A549 (cell line): ENCODE measurements around the gene RECK. TPM values are rescaled to one million over a fixed set of nuclear protein-coding genes. Genes with fewer than 3 reads are reported as not detected.

Source experiments
- ATAC-seq, 2 experiments: fragments of 200-7000 bp in 1 of 2; fragments of >200 bp in 1 of 2; cut with Nextera tagmentation in 1 of 2; cut with Tn5 transposase in 1 of 2; 3 replicates each; pipeline versions ENCODE4 v1.8.0 to v1.9.1; 2018 to 2020; ENCODE audit warnings: mild to moderate bottlenecking in 1 of 2, moderate library complexity in 1 of 2
- CTCF ChIA-PET: fragments of 300-600 bp; sonication (Branson Sonifier 250); formaldehyde crosslinking; extraction: SDS; loops from one replicate; lab custom pipeline; 2021; ENCODE audit warnings: antibody characterized with exemption, inconsistent platforms; lab: Yijun Ruan, JAX
- POLR2A ChIA-PET: fragments of 350-600 bp; formaldehyde crosslinking; extraction: SDS; loops from one replicate; lab custom pipeline; 2021; ENCODE audit warnings: antibody characterized with exemption, inconsistent platforms; lab: Yijun Ruan, JAX
- DNase-seq, 2 experiments: peaks; one replicate each; pipeline versions ENCODE4 v3.0.0 to v3.0.0-alpha.2; 2011 to 2016; ENCODE audit warnings: low read depth in 1 of 2, low spot score in 1 of 2
- FAIRE-seq: peaks from 2 replicates; lab custom pipeline; 2011; peaks lifted over from hg19 to GRCh38; lab: Jason Lieb, UNC
- H3K27ac ChIP-seq, 2 experiments: fragments of >200 bp; sonication (Bioruptor Twin); formaldehyde crosslinking; 3 replicates each; pipeline ENCODE4 v1.5.1; 2016 to 2017
- H3K4me1 ChIP-seq: fragments of >200 bp; sonication (Bioruptor Twin); formaldehyde crosslinking; 3 replicates; pipeline ENCODE4 v1.6.1; 2016
- H3K4me2 ChIP-seq: fragments of >200 bp; sonication (Bioruptor Twin); formaldehyde crosslinking; 3 replicates; pipeline ENCODE4 v1.6.1; 2016
- H3K4me3 ChIP-seq: fragments of >200 bp; sonication (Bioruptor Twin); formaldehyde crosslinking; 3 replicates; pipeline ENCODE4 v1.5.1; 2016
- H3K9me3 ChIP-seq: fragments of >200 bp; sonication (Bioruptor Twin); formaldehyde crosslinking; 3 replicates; pipeline ENCODE4 v1.6.1; 2016
- BHLHE40 ChIP-seq: IDR thresholded peaks from 2 replicates; pipeline ENCODE4 v1.6.1; 2012; ENCODE audit warnings: low read depth, low read length, inconsistent platforms
- CBX2 ChIP-seq: fragments of 200-600 bp; sonication (generic); IDR thresholded peaks from 2 replicates; pipeline ENCODE4 v1.6.1; 2016; ENCODE audit warnings: low read depth, mild to moderate bottlenecking, borderline replicate concordance
- CBX8 ChIP-seq: fragments of 200-600 bp; sonication (generic); IDR thresholded peaks from 2 replicates; pipeline ENCODE4 v1.6.1; 2016
- ELK1 ChIP-seq: fragments of 150-350 bp; IDR thresholded peaks from 2 replicates; pipeline ENCODE4 v1.6.1; 2014; ENCODE audit warnings: low read depth, mild to moderate bottlenecking, low read length
- HDAC2 ChIP-seq: fragments of 200-600 bp; sonication (generic); IDR thresholded peaks from 2 replicates; pipeline ENCODE4 v1.6.1; 2016
- HES2 ChIP-seq: fragments of >200 bp; sonication (Bioruptor Twin); formaldehyde crosslinking; IDR thresholded peaks from 2 replicates; pipeline ENCODE4 v1.6.1; 2016
- HMGXB4 ChIP-seq: fragments of 250-450 bp; sonication (Bioruptor Pico); IDR thresholded peaks from 2 replicates; pipeline ENCODE4 v1.5.0; 2021; ENCODE audit warnings: mild to moderate bottlenecking, moderate library complexity, borderline replicate concordance
- HOXA7 ChIP-seq: fragments of 250-450 bp; sonication (Bioruptor Pico); IDR thresholded peaks from 2 replicates; pipeline ENCODE4 v1.5.0; 2020; ENCODE audit warnings: mild to moderate bottlenecking, moderate library complexity
- HOXB13 ChIP-seq: fragments of 250-450 bp; sonication (Bioruptor Pico); IDR thresholded peaks from 2 replicates; pipeline ENCODE4 v1.5.0; 2020; ENCODE audit warnings: low read depth, mild to moderate bottlenecking, moderate library complexity
- MAFK ChIP-seq: fragments of 450-650 bp; IDR thresholded peaks from 2 replicates; pipeline ENCODE4 v1.6.1; 2014; ENCODE audit not compliant: partially characterized antibody
- MAZ ChIP-seq: fragments of 150-350 bp; IDR thresholded peaks from 2 replicates; pipeline ENCODE4 v1.6.1; 2014; ENCODE audit warnings: antibody characterized with exemption, low read depth, low read length, borderline replicate concordance
- NR3C1 ChIP-seq: fragments of >200 bp; sonication (Bioruptor Twin); formaldehyde crosslinking; IDR thresholded peaks from 3 replicates; pipeline ENCODE4 v1.6.1; 2017
- PBX3 ChIP-seq: IDR thresholded peaks from 2 replicates; pipeline ENCODE4 v1.6.1; 2012
- POLR2A ChIP-seq: IDR thresholded peaks from 2 replicates; pipeline ENCODE4 v1.6.1; 2012; ENCODE audit warnings: mild to moderate bottlenecking, low read length
- RAD21 ChIP-seq, 2 experiments: fragments of >200 bp in 1 of 2; sonication (Bioruptor Twin) in 1 of 2; formaldehyde crosslinking in 1 of 2; IDR thresholded peaks in 1 of 2; conservative IDR thresholded peaks in 1 of 2; 2 replicates in 1 of 2; 3 replicates in 1 of 2; pipeline ENCODE4 v1.6.1; 2012 to 2018; ENCODE audit warnings: inconsistent platforms in 1 of 2
- RCOR1 ChIP-seq: fragments of 150-350 bp; IDR thresholded peaks from 2 replicates; pipeline ENCODE4 v1.6.1; 2014; ENCODE audit warnings: antibody characterized with exemption, low read length, low read depth
- ZC3H11A ChIP-seq: fragments of 450-650 bp; IDR thresholded peaks from 2 replicates; pipeline ENCODE4 v1.6.1; 2014; ENCODE audit warnings: antibody characterized with exemption, mild to moderate bottlenecking
- ZFP36 ChIP-seq: fragments of 450-650 bp; IDR thresholded peaks from 2 replicates; pipeline ENCODE4 v1.6.1; 2014; ENCODE audit warnings: borderline replicate concordance; ENCODE audit not compliant: partially characterized antibody
- ZNF302 ChIP-seq: fragments of 250-450 bp; sonication (Bioruptor Pico); IDR thresholded peaks from 2 replicates; pipeline ENCODE4 v1.9.0; 2021; ENCODE audit warnings: inconsistent platforms, mild to moderate bottlenecking, moderate library complexity
- ZSCAN20 ChIP-seq: fragments of 250-450 bp; sonication (Bioruptor Pico); IDR thresholded peaks from 2 replicates; pipeline ENCODE4 v1.8.0; 2022; ENCODE audit warnings: mild to moderate bottlenecking, moderate library complexity
- WGBS: methylation state at CpG from one replicate; pipeline ENCODE4 v1.1.6; 2017; ENCODE audit errors: missing lambda C conversion rate; 5-methylcytosine and 5-hydroxymethylcytosine counted together
- polyA plus RNA-seq, 4 experiments: library from polyadenylated mRNA; depleted of rRNA in 3 of 4; stranded (reverse); fragments of >200 nt; fragmentation: RNase III in 1 of 4; extraction: RNeasy Plus Mini Kit Qiagen cat#74134 plus additional on column Dnase treatment in 1 of 4; gene quantifications; 2 replicates in 3 of 4; 3 replicates in 1 of 4; pipeline ENCODE4 v1.2.3, GENCODE V29; 2011 to 2017

RECK gene
- polyA plus RNA-seq, 2 of the 4 experiments (the other 2 are of a cell fraction), result 5.0 to 8.7 TPM

- ATAC-seq (no peak), DNase-seq (no peak), FAIRE-seq (no peak)
- WGBS, result 85% methylated on average over 2 of the region's 2 CpGs
- POLR2A ChIA-PET, result no interaction called here
- no peak overlapping the region for H3K4me3 ChIP-seq
- no peak overlapping the region for H3K27ac ChIP-seq
- TF ChIP-seq ELK1 (no peak), HOXB13 (CRISPR knock-in tag) (no peak), BHLHE40 (no peak)
- no peak overlapping the region for H3K4me2 ChIP-seq
- H3K4me1 ChIP-seq, result no peaks in the 10 kb centered on the region
- H3K9me3 ChIP-seq, result no peaks in the 10 kb centered on the region
- CTCF ChIA-PET, result interaction anchor here (1.3 to 22.4 kb wide), 4 partner anchors 8 to 94 kb away, joined by 5 to 321 read pairs (median 5); partner anchors contain the start of gene CCIN
These were observed 81.5 kb downstream of the RECK start for GRCh38 chr9:36118201-36118600.

GRCh38 chr9:36118706-36119105, 82.0 kb downstream of the RECK start:
- 86% methylated on average over 15 of the region's 15 CpGs for WGBS
- CTCF ChIA-PET, result interaction anchor here (0.7 to 22.4 kb wide), 5 partner anchors 8 to 110 kb away, joined by 3 to 321 read pairs (median 5); partner anchors contain the start of gene CCIN

GRCh38 chr9:36119476-36119875, 82.8 kb downstream of the RECK start:
- DNase-seq, result no peak
- no peak for FAIRE-seq
- no peak for ATAC-seq
- CTCF ChIA-PET, result interaction anchor here (0.7 to 22.4 kb wide), 5 partner anchors 9 to 111 kb away, joined by 3 to 321 read pairs (median 5); partner anchors contain the start of gene CCIN
- Histone ChIP-seq H3K9me3 (no peaks in the 10 kb centered on the region), H3K4me1 (no peaks in the 10 kb centered on the region), H3K4me3 (no peak overlapping the region), H3K4me2 (no peak overlapping the region), H3K27ac (no peak overlapping the region)
- POLR2A ChIA-PET, result no interaction called here
- no peak for TF ChIP-seq ZC3H11A
- TF ChIP-seq ZSCAN20 (CRISPR knock-in tag), result no peak
- no peak for TF ChIP-seq NR3C1
- no peak for TF ChIP-seq RCOR1
- no peak for TF ChIP-seq HMGXB4 (CRISPR knock-in tag)
- TF ChIP-seq HOXA7 (CRISPR knock-in tag), result no peak
- 87% methylated on average over 7 of the region's 7 CpGs for WGBS

More at GRCh38 chr9:36118706-36119105, 82.0 kb downstream of the RECK start:
- TF ChIP-seq HOXB13 (CRISPR knock-in tag), result no peak
- POLR2A ChIA-PET, result no interaction called here
- Histone ChIP-seq H3K27ac (no peak overlapping the region), H3K4me3 (no peak overlapping the region), H3K9me3 (no peaks in the 10 kb centered on the region), H3K4me1 (no peaks in the 10 kb centered on the region), H3K4me2 (no peak overlapping the region)
- DNase-seq, result no peak
- ATAC-seq, result no peak
- no peak for FAIRE-seq

GRCh38 chr9:36120705-36121104, 84.0 kb downstream of the RECK start:
- no peaks in the 10 kb centered on the region for H3K4me1 ChIP-seq
- 82% methylated on average over 4 of the region's 4 CpGs for WGBS
- no peaks in the 10 kb centered on the region for H3K9me3 ChIP-seq
- no peak for DNase-seq
- CTCF ChIA-PET, result interaction anchor here (1.1 to 1.2 kb wide), 2 partner anchors 30 to 45 kb away, joined by 3 read pairs; no protein-coding TSS in a partner anchor
- no peak overlapping the region for H3K27ac ChIP-seq
- POLR2A ChIA-PET, result no interaction called here
- H3K4me2 ChIP-seq, result no peak overlapping the region
- H3K4me3 ChIP-seq, result no peak overlapping the region
- no peak for FAIRE-seq
- TF ChIP-seq POLR2A (no peak), RAD21 (conservative IDR thresholded peaks at IDR 0.05 in 1 of 2, IDR thresholded peaks at IDR 0.05 in 1 of 2) (no peak)
- no peak for ATAC-seq

- FAIRE-seq (no peak), DNase-seq (no peak), ATAC-seq (no peak)
- POLR2A ChIA-PET, result no interaction called here
- CTCF ChIA-PET, result interaction anchor here (0.8 to 2.0 kb wide), 5 partner anchors 8 to 114 kb away, joined by 3 to 5 read pairs (median 3); no protein-coding TSS in a partner anchor
- no peak overlapping the region for H3K4me2 ChIP-seq
- no peaks in the 10 kb centered on the region for H3K4me1 ChIP-seq
- H3K9me3 ChIP-seq, result no peaks in the 10 kb centered on the region
- WGBS, result 89% methylated on average over 7 of the region's 7 CpGs
- H3K4me3 ChIP-seq, result no peak overlapping the region
- no peak overlapping the region for H3K27ac ChIP-seq
- TF ChIP-seq CBX8 (no peak), ZFP36 (no peak), CBX2 (no peak), RCOR1 (no peak), MAFK (no peak), ZNF302 (no peak), HDAC2 (no peak), PBX3 (no peak), HES2 (no peak), BHLHE40 (no peak), MAZ (no peak)
These were observed 85.3 kb downstream of the RECK start for GRCh38 chr9:36121971-36122370.
